HG03064 (cell line): ENCODE measurements around the gene PRSS3.
"Not testable (repeated sequence)": the region's sequence is repeated elsewhere in the genome, so short reads cannot be mapped to it uniquely, and the experiment has no call there.

Experiments
- ATAC-seq: cut with Tn5 transposase; IDR thresholded peaks from one replicate; pipeline ENCODE4 v1.9.1; 2021; ENCODE audit warnings: low read depth; ENCODE audit not compliant: unreplicated experiment

Gene PRSS3

DNA sequence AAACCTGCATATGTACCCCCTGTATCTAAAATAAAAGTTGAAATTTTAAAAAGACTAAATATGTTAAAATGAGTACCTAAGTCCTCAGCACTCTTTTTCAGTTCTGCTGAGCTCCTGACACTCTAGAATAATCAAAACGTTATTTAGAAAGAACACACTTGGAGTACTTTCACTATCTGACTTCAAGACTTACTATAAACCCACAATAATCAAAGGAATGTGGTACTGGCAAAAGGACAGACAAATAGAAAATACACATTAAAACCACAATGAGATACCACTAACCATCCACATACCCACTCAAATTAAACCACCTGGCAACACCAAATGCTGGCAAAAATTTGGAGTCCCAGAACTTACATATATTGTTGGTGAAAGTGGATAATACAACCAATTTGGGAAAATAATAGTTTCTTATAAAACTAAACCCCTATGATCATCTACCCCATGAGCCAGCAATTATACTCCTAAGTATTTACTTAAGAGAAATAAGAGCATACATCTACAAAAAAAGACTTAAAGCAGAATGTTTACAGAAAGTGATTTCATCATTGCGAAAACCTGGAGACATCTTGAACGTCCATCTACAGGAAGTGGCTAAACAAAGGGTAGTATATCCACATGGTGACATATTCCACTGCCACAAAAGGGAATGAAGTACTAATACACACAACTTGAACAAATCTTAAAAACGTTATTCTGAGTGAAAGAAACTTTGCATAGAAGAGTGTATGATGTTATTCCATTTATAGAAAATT is 12.8 kb upstream of the PRSS3 start:
- no peak for ATAC-seq

DNA sequence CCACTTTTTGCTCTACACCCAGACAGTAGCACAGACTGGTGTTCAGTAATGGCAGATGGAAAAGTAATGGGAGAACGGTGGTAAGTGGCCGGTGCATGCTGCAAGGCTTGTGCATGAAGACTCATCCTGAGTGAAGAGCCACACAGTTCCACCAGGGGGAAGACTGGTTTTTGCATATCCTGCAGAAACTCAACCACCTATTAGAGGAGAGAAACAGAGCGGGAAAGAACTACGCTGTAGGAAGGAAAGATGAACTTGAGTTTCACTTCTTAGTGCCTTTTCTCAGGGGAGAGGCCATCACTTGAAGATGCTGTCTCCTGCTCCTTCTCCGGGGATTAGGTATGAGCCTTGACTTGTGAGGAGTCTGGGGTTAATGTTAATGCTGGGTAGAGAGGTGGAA is 9.4 kb upstream of the PRSS3 start:
- ATAC-seq = no peak

DNA sequence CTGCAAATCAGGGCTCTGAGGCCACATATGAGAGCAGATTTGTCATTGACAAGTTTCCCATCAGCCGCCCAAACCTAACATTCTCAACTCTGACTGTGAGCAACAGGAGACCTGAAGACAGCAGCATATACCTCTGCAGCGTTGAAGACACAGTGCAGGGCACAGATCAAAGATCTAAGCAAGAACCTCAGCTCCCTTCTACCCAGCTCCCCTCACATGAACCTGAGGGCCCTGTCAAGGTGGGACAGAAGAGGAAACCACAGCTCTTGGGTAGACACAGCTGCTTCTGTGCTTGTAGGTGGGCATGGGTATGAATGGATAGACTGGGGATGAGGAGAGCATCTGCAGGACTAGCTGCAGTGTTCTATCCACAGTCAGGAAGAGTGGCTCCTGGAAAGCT is 8.7 kb upstream of the PRSS3 start:
- ATAC-seq = no peak

DNA sequence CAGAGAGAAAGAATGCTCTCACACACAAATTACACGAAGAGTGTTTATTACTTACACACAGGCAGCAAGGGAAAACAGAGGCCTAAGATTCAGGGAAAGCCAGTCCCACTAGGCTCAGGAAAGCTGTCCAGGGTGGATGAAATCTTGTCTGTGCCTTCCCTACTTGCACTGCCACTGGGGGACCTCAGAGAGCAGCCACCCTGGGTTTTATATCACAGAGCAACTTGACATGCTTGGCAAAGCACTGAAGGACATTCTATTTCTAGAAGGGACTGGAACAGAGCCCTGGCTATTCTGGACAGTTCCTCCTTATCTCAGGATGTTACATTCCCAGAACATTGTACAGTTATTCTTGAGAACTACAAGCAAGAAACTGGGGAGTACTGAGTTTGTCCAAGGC is 7.5 kb upstream of the PRSS3 start:
- no peak for ATAC-seq

- ATAC-seq = not testable (repeated sequence)
Measured at GRCh38 chr9:33789429-33789828, 5.9 kb upstream of the PRSS3 start.

DNA sequence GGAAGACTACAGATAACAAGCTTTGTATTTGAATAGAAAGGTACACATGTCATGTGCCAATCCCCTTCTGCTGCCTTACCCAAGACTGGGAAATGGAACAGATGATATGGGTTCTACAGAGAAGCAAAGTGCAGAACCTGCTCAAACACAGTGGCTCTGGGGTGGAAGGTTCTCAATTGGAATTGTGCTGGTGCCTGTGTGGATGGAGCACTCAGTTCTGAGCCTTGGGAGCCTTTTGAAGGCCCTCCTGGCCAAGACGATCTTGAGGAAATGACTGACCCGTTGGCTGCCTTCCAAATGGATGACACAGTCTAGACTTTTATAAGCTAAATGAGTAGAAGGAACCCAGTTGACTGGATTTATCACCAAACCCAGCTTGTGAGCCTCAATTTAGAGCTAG is 4.2 kb upstream of the PRSS3 start:
- no peak for ATAC-seq

- not testable (repeated sequence) for ATAC-seq
Measured at GRCh38 chr9:33793496-33793895, 1.9 kb upstream of the PRSS3 start.

DNA sequence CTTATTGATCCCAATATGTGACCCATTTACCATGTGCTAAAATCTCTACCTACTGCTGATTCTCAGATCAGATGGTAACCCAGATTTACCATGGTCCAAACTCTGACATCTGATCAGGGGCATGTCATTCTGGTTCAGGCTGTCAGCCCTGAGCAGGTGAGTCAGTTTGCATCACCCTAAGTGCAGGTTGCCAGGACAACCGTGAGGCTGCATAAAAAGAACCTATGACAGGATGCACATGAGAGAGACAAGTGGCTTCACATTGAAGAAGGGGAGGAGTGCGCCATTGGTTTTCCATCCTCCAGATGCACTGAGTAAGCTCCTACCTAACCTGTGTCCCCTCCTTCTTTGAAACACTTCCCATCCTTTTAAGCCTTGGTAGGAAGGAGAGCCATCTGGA is 801 bp upstream of the PRSS3 start:
- no peak for ATAC-seq

- ATAC-seq = no peak
Measured at GRCh38 chr9:33795819-33796218, 458 bp downstream of the PRSS3 start.

GRCh38 chr9:33796679-33797078 is 1.3 kb downstream of the PRSS3 start:
- ATAC-seq = not testable (repeated sequence)

DNA sequence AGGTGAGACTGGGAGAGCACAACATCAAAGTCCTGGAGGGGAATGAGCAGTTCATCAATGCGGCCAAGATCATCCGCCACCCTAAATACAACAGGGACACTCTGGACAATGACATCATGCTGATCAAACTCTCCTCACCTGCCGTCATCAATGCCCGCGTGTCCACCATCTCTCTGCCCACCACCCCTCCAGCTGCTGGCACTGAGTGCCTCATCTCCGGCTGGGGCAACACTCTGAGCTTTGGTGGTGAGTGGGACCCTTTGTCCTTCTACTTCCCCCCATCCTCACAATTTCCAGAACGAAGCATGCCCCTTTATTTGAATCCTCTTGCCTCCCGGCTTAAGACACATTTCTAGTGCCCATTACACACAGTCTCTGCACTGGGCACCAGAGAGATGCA is 2.5 kb downstream of the PRSS3 start:
- ATAC-seq = no peak

DNA sequence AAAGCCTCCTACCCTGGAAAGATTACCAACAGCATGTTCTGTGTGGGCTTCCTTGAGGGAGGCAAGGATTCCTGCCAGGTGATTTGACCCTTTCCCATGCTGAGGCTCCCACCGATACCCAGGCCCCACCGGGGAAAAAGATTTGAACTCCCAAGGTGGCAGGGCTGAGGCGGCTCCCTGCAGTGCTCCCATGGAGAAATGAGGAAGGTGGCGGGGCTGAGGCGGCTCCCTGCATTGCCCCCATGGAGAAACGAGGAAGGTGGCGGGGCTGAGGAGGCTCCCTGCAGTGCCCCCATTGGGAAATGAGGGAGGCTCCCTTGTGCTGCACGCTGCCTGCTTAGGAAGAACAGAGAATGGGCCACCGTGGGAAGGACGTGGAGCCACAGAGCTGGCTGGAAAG is 3.2 kb downstream of the PRSS3 start:
- no peak for ATAC-seq

DNA sequence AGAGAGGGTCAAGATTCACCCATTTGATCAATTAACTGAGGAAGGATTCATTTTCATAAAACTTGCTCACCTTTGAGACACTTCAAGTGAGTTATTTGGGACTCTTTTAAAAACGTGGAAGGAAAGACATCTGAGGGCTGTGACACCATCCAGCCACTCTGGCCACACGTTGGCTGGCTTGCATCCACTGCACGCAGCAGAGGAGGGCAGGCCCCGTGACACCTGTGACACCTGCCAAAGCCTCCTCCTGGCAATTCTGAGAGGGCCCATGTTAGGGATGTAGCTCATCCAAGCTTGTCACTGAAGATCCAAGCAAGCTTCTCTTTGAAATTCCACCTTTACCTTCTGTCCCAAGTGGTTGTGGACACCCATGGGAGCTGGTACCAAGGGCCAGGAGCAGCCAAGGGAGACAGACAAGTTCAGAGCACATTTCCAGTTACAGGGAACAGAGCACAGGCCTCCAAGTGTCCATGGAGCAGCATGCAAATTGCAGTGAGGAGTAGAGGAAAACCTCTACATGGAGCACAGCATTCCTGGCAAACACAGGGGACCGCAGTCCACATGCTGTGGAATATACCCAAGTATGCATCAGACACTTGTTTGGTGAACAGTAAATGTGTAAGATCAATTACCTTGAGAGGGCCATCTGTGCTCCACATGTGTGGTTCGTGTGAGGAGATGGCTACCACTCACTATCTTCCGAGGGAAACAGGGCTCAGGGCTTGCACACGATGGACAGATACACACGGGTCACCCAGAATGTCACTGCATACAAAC is 4.8 kb downstream of the PRSS3 start:
- ATAC-seq = no peak

DNA sequence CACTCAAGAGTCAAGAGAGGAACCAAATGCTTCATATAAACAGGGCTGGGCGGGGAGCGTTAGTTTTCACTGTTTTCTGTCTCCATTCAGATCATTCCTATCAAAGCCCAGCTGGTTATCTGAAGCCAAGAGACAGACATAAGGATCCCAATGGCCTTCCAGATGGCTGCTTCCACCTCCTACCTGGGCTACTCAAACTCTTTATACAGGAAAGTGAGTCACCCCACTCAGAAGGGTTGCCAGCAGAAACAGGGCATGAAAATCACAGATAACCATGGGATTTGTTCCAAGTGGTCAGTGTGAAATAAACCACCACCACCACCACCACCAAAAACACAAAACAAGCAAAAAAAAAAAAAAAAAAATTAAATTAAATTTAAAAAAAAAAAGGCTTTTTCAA is 5.5 kb downstream of the PRSS3 start:
- no peak for ATAC-seq

DNA sequence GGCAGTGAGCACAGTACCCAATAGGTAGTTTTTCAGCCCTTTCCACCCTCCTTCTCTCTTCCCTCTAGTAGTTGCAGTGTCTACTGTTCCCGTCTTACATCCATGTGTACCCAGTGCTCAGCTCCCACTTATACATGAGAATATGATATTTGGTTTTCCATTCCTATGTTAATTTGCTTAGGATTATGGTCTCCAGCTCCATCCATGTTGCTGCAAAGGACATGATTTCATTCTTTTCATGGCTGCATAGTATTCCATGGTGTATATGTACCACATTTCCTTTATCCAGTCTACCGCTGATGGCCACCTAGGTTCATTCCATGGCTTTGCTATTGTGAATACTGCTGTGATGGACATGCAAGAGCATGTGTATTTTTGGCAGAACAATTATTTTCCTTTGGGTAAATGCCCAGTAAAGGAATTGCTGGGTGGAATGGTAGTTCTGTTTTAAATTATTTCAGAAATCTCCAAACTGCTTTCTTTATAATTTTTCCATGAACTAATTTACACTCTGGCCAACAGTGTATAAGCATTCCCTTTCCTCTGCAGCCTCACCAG is 6.7 kb downstream of the PRSS3 start:
- ATAC-seq = not testable (repeated sequence)

DNA sequence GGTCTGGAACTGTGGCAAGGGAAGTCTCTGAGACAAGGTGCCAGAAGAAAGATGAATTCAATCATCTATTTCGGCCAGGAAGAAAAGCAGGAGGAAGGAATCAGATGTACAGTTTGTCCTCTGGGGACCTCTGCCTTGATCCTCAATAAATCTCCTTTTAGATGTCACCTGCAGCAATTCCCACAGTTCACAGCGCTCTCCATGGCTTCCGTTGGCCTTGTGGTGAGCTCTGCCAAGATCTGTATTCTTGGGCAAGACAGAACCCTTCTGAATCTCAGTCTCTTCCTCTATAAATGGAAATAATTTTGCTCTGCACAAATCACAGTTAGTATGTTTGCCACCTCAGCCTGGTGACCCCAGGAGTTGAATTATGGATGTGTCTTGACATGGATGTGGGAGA is 8.8 kb downstream of the PRSS3 start:
- ATAC-seq = not testable (repeated sequence)

- not testable (repeated sequence) for ATAC-seq
Measured at GRCh38 chr9:33807156-33807555, 11.8 kb downstream of the PRSS3 start.

DNA sequence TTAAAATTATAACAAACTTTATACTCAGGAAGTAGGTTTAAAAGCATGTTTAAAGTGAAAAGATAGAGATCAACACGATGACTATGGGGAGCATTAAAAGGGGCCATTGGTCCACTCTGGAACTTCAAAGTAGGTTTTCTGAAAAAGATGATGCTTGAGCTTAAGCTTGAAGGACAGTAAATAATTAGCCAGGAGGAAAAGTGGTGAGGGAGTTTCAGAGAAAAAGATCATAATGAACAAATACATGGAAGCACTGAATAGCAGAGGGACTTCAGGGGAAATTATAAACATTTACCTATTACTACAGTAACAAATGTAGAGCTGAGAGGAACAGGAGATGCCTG is 13.6 kb downstream of the PRSS3 start:
- not testable (repeated sequence) for ATAC-seq

DNA sequence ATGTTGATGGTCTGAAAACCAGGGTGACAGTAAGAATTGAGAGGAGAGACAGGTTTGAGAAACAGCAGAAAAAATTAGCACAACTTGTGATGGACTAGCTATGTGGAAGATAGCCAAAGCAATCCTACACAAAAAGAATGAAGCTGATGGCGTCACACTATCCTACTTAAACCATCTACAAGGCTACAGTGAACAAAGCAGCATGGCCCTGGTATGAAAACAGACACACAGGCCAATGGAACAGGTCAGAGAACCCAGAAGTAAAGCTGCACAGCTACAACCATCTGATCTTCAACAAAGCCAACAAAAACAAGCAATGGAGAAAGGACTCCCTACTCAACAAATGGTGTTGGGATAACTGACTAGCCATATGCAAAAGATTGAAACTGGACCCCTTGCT is 14.1 kb downstream of the PRSS3 start:
- ATAC-seq = no peak

GRCh38 chr9:33813712-33814641 is 18.6 kb downstream of the PRSS3 start:
- no peak for ATAC-seq

DNA sequence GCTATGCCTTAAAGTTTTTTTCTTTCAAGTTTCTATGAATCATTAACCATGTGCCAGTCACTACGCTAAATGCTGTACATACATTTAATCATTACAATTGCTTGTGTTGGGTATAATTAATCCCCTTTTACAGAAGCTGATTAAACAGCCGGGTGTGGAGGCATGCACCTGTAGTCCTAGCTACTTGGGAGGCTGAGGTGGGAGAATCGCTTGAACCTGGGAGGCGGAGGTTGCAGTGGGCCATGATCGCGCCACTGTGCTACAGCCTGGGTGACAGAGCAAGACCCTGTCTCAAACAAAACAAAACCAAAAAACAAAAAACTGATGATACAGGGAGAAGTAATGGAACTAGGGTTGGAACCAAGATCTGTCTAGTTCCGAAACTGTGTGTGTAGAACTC is 20.4 kb downstream of the PRSS3 start:
- ATAC-seq = no peak
